HUES48 (cell line): ENCODE data around the gene NCOA7.

Experiments
- H3K27ac ChIP-seq: one replicate; pipeline ENCODE4 v1.7.0; 2013; ENCODE audit warnings: low read depth, low read length, inconsistent platforms
- H3K27me3 ChIP-seq: 2 replicates; pipeline ENCODE4 v1.6.1; 2013; ENCODE audit warnings: mild to moderate bottlenecking, low read length; ENCODE audit not compliant: control insufficient read depth, insufficient read depth
- H3K36me3 ChIP-seq: 2 replicates; pipeline ENCODE4 v1.6.1; 2013; ENCODE audit warnings: low read length; ENCODE audit not compliant: control insufficient read depth, insufficient read depth
- H3K4me1 ChIP-seq: 2 replicates; pipeline ENCODE4 v1.6.1; 2013; ENCODE audit warnings: mild to moderate bottlenecking, low read length; ENCODE audit not compliant: control insufficient read depth, insufficient read depth
- H3K4me3 ChIP-seq: 2 replicates; pipeline ENCODE4 v1.5.1; 2013; ENCODE audit warnings: mild to moderate bottlenecking, low read depth, low read length
- H3K9ac ChIP-seq: 2 replicates; pipeline ENCODE4 v1.6.1; 2013; ENCODE audit warnings: mild to moderate bottlenecking, low read depth, low read length, moderate library complexity
- H3K9me3 ChIP-seq: 2 replicates; pipeline ENCODE4 v1.6.1; 2013; ENCODE audit warnings: low read length; ENCODE audit not compliant: control insufficient read depth, insufficient read depth

The NCOA7 gene

DNA sequence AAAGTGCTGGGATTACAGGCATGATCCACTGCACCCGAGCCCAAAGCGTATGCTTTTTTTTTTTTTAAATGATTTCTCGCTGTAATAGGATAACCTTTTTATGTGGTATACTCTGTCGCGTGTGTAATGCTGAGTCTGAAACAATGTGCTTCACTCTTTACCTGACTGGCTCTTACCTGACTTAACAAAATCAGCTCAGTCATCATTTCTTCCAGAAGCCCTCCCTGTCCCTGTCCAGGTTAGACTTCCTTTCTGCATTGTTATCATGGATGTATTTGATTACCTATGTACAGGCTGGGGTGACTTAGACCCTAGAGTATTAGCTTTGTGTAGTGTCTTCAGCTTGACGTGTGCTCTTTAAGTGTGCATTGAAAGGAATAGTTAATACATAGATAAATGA is 67.1 kb downstream of the NCOA7 start:
- Histone ChIP-seq H3K9ac (no peak overlapping the region), H3K36me3 (no peaks in the 10 kb centered on the region), H3K4me3 (no peak overlapping the region), H3K9me3 (no peaks in the 10 kb centered on the region), H3K27ac (no peak overlapping the region), H3K27me3 (no peaks in the 10 kb centered on the region), H3K4me1 (no peaks in the 10 kb centered on the region)

GRCh38 chr6:125858427-125859320 is 67.9 kb downstream of the NCOA7 start:
- Histone ChIP-seq H3K9me3 (no peaks in the 10 kb centered on the region), H3K4me3 (no peak overlapping the region), H3K9ac (no peak overlapping the region), H3K4me1 (no peaks in the 10 kb centered on the region), H3K27ac (no peak overlapping the region), H3K36me3 (no peaks in the 10 kb centered on the region), H3K27me3 (no peaks in the 10 kb centered on the region)

- Histone ChIP-seq H3K27me3 (no peaks in the 10 kb centered on the region), H3K9ac (no peak overlapping the region), H3K9me3 (no peaks in the 10 kb centered on the region), H3K27ac (no peak overlapping the region), H3K36me3 (no peaks in the 10 kb centered on the region), H3K4me1 (no peaks in the 10 kb centered on the region), H3K4me3 (no peak overlapping the region)
These were observed 69.0 kb downstream of the NCOA7 start for GRCh38 chr6:125859727-125860126.

DNA sequence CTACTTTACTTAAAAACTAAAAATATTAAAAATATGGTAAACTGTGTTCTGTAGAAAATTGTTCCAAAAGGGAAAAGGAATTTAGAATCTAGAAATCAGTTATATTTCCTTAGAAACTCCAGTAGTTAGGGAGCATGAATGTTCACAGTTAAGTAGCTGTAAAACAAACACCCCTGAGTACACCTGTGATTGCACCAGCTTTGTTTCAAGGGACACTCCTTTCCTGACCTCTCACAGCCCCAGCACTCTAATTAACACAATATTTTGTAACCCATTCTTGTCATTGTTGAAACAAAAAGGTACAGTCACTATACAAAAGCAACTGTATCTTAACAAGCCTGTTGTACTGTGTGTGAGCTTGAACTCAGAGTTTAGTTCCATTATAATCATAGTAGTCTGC is 72.3 kb downstream of the NCOA7 start:
- Histone ChIP-seq H3K27me3 (no peaks in the 10 kb centered on the region), H3K9me3 (no peaks in the 10 kb centered on the region), H3K4me1 (peaks cover 11% of the 10 kb centered on the region), H3K27ac (no peak overlapping the region), H3K4me3 (no peak overlapping the region), H3K9ac (no peak overlapping the region), H3K36me3 (no peaks in the 10 kb centered on the region)

DNA sequence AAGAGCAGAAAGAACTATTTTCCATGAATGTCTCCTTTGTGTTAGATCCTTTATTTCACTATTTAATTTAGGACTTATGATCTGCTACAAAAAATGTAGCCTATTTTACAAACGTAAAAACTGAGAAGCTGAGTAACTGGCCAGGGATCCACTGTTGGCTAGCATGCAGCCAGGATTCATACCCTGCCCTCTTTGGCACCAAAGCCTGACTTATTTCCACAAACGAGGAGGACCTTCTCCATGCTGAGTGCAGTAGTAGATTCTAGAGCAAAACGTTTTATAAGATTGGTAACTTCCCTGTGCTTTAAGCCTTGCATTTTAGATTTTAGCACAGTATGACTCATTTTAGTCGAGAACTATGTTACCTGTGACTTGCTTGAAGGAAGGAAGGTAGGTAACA is 74.3 kb downstream of the NCOA7 start:
- Histone ChIP-seq H3K36me3 (no peaks in the 10 kb centered on the region), H3K4me3 (no peak overlapping the region), H3K27ac (no peak overlapping the region), H3K9me3 (no peaks in the 10 kb centered on the region), H3K9ac (no peak overlapping the region), H3K4me1 (peaks cover 16% of the 10 kb centered on the region), H3K27me3 (no peaks in the 10 kb centered on the region)

DNA sequence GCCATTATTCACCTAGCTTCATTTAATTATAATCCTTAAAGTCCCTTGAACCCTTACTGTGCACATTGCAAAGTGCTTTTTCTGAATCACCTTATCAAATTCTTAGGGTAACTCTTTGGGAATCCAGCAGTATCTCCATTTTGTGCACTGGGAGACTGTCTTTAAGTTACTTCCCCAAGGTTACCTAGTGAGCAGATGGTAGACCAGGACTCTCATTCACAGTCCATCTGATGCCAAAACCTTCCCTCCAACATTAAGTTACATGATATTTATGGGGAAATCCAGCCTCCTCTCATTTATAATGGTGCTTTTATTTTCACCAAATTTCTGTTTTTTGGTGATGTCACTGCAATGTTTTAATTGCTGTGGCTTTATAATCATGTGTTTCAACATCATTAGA is 75.7 kb downstream of the NCOA7 start:
- Histone ChIP-seq H3K4me3 (no peak overlapping the region), H3K9me3 (no peaks in the 10 kb centered on the region), H3K27me3 (no peaks in the 10 kb centered on the region), H3K4me1 (peaks cover 16% of the 10 kb centered on the region), H3K9ac (no peak overlapping the region), H3K36me3 (no peaks in the 10 kb centered on the region), H3K27ac (no peak overlapping the region)

- no peaks in the 10 kb centered on the region for H3K27me3 ChIP-seq
- H3K4me1 ChIP-seq: peaks cover 16% of the 10 kb centered on the region
- no peaks in the 10 kb centered on the region for H3K9me3 ChIP-seq
- H3K27ac ChIP-seq: no peak overlapping the region
- H3K36me3 ChIP-seq: no peaks in the 10 kb centered on the region
- H3K4me3 ChIP-seq: no peak overlapping the region
- H3K9ac ChIP-seq: no peak overlapping the region
These were observed 76.8 kb downstream of the NCOA7 start for GRCh38 chr6:125867483-125867942.

- Histone ChIP-seq H3K36me3 (no peaks in the 10 kb centered on the region), H3K9ac (no peak overlapping the region), H3K27ac (no peak overlapping the region), H3K9me3 (no peaks in the 10 kb centered on the region), H3K27me3 (no peaks in the 10 kb centered on the region), H3K4me3 (no peak overlapping the region), H3K4me1 (peaks cover 16% of the 10 kb centered on the region)
These were observed 77.5 kb downstream of the NCOA7 start for GRCh38 chr6:125868252-125868651.

- Histone ChIP-seq H3K9ac (no peak overlapping the region), H3K36me3 (no peaks in the 10 kb centered on the region), H3K4me3 (no peak overlapping the region), H3K27ac (no peak overlapping the region), H3K4me1 (peaks cover 16% of the 10 kb centered on the region), H3K9me3 (no peaks in the 10 kb centered on the region), H3K27me3 (no peaks in the 10 kb centered on the region)
These were observed 78.1 kb downstream of the NCOA7 start for GRCh38 chr6:125868678-125869395.

DNA sequence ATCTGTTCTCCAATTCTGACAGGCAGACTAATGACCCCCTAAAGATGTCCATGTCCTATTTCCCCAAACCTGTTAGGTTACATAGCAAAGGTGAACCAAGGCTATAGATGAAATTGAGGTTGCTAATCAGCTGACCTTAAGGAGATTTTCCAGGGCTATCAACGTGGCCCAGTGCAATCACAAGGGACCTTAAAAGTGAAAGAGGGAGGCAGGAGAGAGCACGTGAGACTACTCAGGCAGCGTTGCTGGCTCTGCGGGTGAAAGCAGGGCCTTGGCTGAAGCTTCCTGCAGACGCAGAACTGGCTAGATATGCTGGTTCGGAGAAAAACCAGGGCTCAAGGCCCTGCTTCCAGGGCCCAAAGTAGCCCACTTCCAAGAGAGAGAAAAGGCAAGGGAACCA is 78.7 kb downstream of the NCOA7 start:
- Histone ChIP-seq H3K27me3 (no peaks in the 10 kb centered on the region), H3K36me3 (no peaks in the 10 kb centered on the region), H3K27ac (no peak overlapping the region), H3K9me3 (no peaks in the 10 kb centered on the region), H3K4me3 (no peak overlapping the region), H3K9ac (no peak overlapping the region), H3K4me1 (peaks cover 16% of the 10 kb centered on the region)

DNA sequence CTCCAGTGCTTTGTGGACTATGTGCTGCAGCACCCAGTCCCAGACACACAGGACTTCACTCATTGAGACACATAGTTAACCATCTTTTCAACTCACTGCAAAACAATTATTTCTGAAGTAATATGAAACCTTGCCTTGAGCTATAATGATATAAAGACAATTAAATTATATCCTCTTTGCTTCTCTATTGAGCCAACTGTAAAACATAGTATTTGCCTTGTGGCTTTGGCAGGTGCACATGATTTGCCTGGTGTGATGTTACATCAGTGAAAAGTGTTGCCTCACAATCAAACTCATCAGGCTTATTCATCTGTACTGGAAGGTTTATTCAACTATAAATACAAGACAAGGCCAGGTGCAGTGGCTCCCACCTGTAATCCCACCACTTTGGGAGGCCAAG is 80.6 kb downstream of the NCOA7 start:
- H3K9ac ChIP-seq: no peak overlapping the region
- H3K36me3 ChIP-seq: no peaks in the 10 kb centered on the region; the same call in 1 of the 2 replicates
- H3K9me3 ChIP-seq: no peaks in the 10 kb centered on the region
- no peaks in the 10 kb centered on the region for H3K27me3 ChIP-seq
- H3K4me1 ChIP-seq: peaks cover 16% of the 10 kb centered on the region
- no peak overlapping the region for H3K4me3 ChIP-seq
- no peak overlapping the region for H3K27ac ChIP-seq
